Measurements from ENCODE around the gene SLC26A9.
A peak's percentile ranks its signal among the peaks of the same experiment; 100 is the strongest.

SLC26A9 gene

DNA sequence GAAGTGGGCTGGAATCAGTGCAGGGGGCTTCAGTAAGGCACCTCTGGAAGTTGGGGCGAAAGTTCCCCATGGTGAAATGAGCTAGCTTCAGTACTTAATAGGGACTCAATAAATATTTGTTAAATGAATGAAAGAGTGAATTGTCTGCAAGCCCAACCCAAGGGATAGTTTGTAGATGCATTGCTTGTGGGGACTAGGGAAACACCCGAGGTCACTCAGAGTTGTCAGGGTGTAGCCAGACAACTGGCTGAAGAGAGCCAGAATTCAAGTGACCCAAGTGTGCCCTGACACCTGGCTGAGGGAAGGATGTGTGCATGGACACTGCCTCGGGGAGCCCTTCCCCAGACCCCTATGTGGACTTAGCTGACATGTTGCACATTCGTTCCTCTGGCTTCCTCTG, 1.3 kb upstream of the SLC26A9 start:
- Histone ChIP-seq H3K9me3 (ENCODE audit: control insufficient read depth, insufficient read depth, low read length) (no peaks in the 10 kb centered on the region), H3K4me1 (ENCODE audit: control insufficient read depth, insufficient read depth, low read length) (peaks cover 14% of the 10 kb centered on the region), H3K27ac (ENCODE audit: low read depth, low read length) (no peak overlapping the region)

DNA sequence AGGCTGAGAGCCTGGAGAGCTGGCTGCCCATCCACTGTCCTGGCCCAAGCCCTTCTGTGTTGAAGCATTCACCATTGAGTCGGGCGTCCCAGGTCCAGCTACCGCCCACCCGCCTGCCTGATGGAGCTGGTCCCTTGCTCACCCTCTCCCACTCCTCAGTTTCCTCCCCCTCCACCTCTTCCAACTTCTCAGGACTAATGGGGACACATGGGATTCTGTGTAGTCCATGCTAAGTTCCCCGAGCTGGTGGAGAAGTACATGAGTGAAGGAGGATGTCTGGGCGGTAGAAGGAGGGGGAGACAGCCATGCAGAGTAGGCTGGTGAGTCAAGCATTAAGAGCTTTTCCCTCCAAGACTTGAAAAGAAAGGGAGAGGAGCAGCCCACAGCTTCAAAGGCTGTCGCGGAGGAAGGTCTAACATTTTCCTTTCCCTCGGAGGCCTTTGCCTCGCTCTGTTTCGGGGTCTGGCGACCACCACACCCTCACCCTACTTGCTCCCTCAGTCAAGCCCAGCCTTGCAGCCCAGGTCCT, 561 bp downstream of the SLC26A9 start:
- Histone ChIP-seq H3K27me3 (ENCODE audit: control insufficient read depth, insufficient read depth, low read length) (peaks cover 7% of the 10 kb centered on the region; the same call in 1 of the 2 replicates), H3K36me3 (ENCODE audit: control insufficient read depth, insufficient read depth, low read length) (no peaks in the 10 kb centered on the region), H3K9me3 (ENCODE audit: control insufficient read depth, insufficient read depth, low read length) (no peaks in the 10 kb centered on the region), H3K4me3 (ENCODE audit: low read depth, low read length) (no peak overlapping the region), H3K27ac (ENCODE audit: low read depth, low read length) (no peak overlapping the region), H3K4me1 (ENCODE audit: control insufficient read depth, insufficient read depth, low read length) (peaks cover 19% of the 10 kb centered on the region), H3K9ac (ENCODE audit: low read depth, low read length) (no peak overlapping the region)

More for the DNA sequence above, 1.3 kb upstream of the SLC26A9 start:
- Histone ChIP-seq H3K27me3 (ENCODE audit: control insufficient read depth, insufficient read depth, low read length) (no peaks in the 10 kb centered on the region), H3K36me3 (ENCODE audit: control insufficient read depth, insufficient read depth, low read length) (no peaks in the 10 kb centered on the region), H3K4me3 (ENCODE audit: low read depth, low read length) (no peak overlapping the region), H3K9ac (ENCODE audit: low read depth, low read length) (no peak overlapping the region)

DNA sequence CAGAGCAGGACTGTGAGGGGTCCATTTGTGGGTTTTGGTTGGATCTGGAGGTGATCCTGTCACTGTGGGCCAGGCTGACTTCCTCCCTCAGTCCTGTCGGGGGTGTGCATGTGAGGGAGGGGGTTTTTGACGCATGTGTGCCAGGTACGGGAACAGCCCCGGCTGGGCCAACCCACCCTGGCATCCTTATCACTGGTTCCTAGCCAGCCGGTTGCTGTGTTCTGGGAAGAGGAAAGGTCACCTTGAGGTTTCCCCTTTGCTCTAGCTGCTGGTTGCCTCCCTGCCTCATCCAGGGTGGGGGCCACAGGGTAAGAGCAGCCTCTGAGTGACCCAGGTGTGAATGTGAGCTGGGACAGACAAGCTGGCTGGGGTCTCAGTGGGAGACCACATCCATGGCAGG, 2.5 kb downstream of the SLC26A9 start:
- Histone ChIP-seq H3K9me3 (ENCODE audit: control insufficient read depth, insufficient read depth, low read length) (no peaks in the 10 kb centered on the region), H3K4me1 (ENCODE audit: control insufficient read depth, insufficient read depth, low read length) (peaks cover 19% of the 10 kb centered on the region), H3K4me3 (ENCODE audit: low read depth, low read length) (no peak overlapping the region), H3K27me3 (ENCODE audit: control insufficient read depth, insufficient read depth, low read length) (peaks cover 7% of the 10 kb centered on the region; the same call in 1 of the 2 replicates), H3K9ac (ENCODE audit: low read depth, low read length) (no peak overlapping the region), H3K36me3 (ENCODE audit: control insufficient read depth, insufficient read depth, low read length) (no peaks in the 10 kb centered on the region), H3K27ac (ENCODE audit: low read depth, low read length) (no peak overlapping the region)

DNA sequence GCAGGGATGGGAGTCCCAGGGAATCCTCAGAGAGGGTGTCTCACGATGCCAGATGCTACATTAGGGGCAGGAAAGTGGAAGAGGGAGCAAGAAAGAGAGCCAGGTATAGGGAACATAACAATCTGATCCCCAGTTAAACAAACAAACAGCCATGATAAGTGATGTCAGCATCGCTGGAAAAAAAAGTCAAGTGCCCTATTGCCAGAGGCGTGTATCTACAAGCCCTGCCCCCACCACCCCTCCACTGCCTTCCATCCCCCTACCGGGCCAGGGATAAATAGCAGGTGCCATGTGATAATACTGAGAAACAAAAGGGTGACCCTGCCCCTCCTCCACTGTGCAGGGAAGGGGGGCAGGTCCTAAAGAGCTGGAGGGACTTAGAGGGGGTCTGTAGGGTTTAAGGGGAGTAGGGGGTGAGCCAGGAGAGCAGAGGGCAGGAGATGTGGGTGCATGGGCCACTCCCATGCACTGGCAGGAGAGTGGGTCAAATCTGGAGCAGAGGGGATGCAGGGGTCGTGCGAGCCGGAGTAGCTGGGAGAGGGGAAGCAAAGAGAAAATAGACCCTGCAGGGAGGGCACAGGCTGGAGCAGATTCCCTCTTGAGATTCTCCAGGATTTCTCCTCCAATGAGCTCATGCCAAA, 3.4 kb downstream of the SLC26A9 start:
- Histone ChIP-seq H3K27me3 (ENCODE audit: control insufficient read depth, insufficient read depth, low read length) (peaks cover 7% of the 10 kb centered on the region; the same call in 1 of the 2 replicates), H3K27ac (ENCODE audit: low read depth, low read length) (no peak overlapping the region), H3K9me3 (ENCODE audit: control insufficient read depth, insufficient read depth, low read length) (no peaks in the 10 kb centered on the region), H3K9ac (ENCODE audit: low read depth, low read length) (no peak overlapping the region), H3K36me3 (ENCODE audit: control insufficient read depth, insufficient read depth, low read length) (no peaks in the 10 kb centered on the region), H3K4me3 (ENCODE audit: low read depth, low read length) (no peak overlapping the region), H3K4me1 (ENCODE audit: control insufficient read depth, insufficient read depth, low read length) (peaks cover 19% of the 10 kb centered on the region)

DNA sequence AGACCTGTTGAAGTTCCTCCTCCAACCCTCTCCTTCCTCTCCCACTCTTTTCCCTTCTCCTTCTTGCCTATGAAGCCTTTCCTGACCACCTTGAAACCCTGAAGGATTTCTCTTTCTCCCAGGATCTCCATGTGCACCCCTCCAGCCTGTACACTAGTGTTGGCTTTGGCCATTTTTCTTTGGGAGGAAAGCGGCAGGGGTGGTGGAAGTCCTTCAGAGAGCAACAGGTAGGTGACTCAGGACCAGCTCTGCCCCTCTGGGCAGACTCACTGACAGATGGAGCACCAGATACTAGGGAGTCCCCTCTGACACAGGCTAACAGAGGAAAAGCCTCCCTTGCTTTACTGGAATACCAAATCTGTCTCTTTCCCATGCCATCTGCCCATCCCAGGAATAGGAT, 4.6 kb downstream of the SLC26A9 start:
- no peak overlapping the region for H3K9ac ChIP-seq (ENCODE audit: low read depth, low read length)
- H3K4me1 ChIP-seq (ENCODE audit: control insufficient read depth, insufficient read depth, low read length), result peaks cover 23% of the 10 kb centered on the region
- H3K27ac ChIP-seq (ENCODE audit: low read depth, low read length), result no peak overlapping the region
- H3K36me3 ChIP-seq (ENCODE audit: control insufficient read depth, insufficient read depth, low read length), result no peaks in the 10 kb centered on the region
- no peaks in the 10 kb centered on the region for H3K9me3 ChIP-seq (ENCODE audit: control insufficient read depth, insufficient read depth, low read length)
- H3K27me3 ChIP-seq (ENCODE audit: control insufficient read depth, insufficient read depth, low read length), result peaks cover 7% of the 10 kb centered on the region; the same call in 1 of the 2 replicates
- no peak overlapping the region for H3K4me3 ChIP-seq (ENCODE audit: low read depth, low read length)

DNA sequence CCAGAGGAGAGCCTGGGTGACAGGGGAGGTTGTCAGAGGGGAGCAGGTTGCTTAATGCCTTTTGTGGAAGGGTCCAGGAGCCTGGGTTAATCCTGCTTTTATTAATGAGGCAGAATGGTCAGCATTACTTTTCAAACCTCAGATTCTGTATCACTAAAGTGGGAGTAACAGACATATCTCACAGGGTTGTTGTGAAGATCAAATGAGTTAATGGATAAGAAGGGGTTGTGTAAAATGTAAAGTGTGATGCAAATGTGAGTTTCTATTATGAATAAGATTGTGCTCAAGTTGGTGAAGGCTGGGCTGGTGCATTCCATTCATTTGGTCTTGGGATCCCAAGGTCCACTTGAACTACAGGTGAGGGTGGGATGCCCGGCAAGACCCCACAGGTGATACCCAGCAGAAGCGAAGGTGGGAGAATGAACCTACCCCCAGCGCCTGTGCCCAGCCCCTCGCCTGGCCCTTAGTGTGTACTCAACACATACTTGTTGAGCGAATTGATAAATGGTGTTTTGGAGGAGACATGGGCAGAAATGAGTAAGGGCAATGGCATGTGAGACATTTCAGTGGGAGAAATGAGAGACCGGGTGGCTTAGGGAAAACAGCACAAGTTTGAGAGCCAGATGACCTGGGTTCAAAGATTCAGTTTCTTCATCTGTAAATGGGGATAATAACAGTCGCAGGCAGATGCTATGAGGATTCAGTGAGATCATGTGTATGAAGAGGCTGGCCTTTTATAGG, 6.2 kb downstream of the SLC26A9 start:
- Histone ChIP-seq H3K9me3 (ENCODE audit: control insufficient read depth, insufficient read depth, low read length) (no peaks in the 10 kb centered on the region), H3K4me3 (ENCODE audit: low read depth, low read length) (no peak overlapping the region), H3K27ac (ENCODE audit: low read depth, low read length) (no peak overlapping the region), H3K36me3 (ENCODE audit: control insufficient read depth, insufficient read depth, low read length) (no peaks in the 10 kb centered on the region), H3K27me3 (ENCODE audit: control insufficient read depth, insufficient read depth, low read length) (peaks cover 7% of the 10 kb centered on the region; the same call in 1 of the 2 replicates), H3K9ac (ENCODE audit: low read depth, low read length) (no peak overlapping the region), H3K4me1 (ENCODE audit: control insufficient read depth, insufficient read depth, low read length) (peaks cover 28% of the 10 kb centered on the region)

DNA sequence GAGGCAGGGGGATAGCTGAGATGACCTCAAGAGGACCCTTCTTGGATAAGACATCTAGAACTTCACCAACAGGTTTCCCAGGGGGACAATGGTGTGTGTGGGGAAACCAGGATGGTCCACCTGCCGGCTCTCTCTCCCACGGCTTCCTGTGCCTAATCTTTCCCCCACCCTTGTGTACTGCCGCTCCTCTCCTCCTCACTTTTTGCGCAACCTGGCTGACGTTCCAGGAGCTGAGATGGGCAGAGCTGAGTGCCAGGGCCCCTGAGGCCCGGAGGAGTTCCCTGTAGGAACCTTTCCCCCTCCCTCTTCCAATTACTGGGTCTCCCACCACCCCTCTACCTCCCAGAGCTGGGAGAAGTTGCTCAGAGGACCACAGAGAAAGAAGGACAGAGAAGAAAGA, 6.9 kb downstream of the SLC26A9 start:
- Histone ChIP-seq H3K27ac (ENCODE audit: low read depth, low read length) (no peak overlapping the region), H3K9ac (ENCODE audit: low read depth, low read length) (no peak overlapping the region), H3K27me3 (ENCODE audit: control insufficient read depth, insufficient read depth, low read length) (peaks cover 7% of the 10 kb centered on the region; the same call in 1 of the 2 replicates), H3K36me3 (ENCODE audit: control insufficient read depth, insufficient read depth, low read length) (no peaks in the 10 kb centered on the region), H3K9me3 (ENCODE audit: control insufficient read depth, insufficient read depth, low read length) (no peaks in the 10 kb centered on the region), H3K4me3 (ENCODE audit: low read depth, low read length) (no peak overlapping the region), H3K4me1 (ENCODE audit: control insufficient read depth, insufficient read depth, low read length) (peaks cover 28% of the 10 kb centered on the region)

DNA sequence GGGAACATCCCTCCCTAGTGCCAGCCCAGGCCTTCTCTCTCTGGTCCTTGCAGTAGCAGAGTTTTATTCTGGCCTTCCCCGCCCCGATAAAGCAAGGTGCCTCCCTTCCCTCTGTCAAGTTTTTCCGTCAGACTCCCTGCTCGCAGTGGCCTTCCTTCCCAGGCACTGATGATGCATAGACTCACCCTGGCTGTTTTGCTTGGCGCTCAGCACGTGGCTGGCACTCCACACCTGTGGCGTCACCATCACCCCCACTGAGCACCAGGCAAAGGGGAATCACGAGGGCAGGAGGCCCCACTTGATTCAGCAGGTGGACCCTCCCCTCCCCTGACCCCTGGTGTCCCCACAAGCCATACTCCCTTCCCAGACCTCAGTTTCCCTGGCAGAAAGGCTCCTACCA, 7.4 kb downstream of the SLC26A9 start:
- H3K36me3 ChIP-seq (ENCODE audit: control insufficient read depth, insufficient read depth, low read length), result no peaks in the 10 kb centered on the region
- H3K27me3 ChIP-seq (ENCODE audit: control insufficient read depth, insufficient read depth, low read length), result peaks cover 7% of the 10 kb centered on the region; the same call in 1 of the 2 replicates
- no peak overlapping the region for H3K9ac ChIP-seq (ENCODE audit: low read depth, low read length)
- H3K27ac ChIP-seq (ENCODE audit: low read depth, low read length), result no peak overlapping the region
- H3K9me3 ChIP-seq (ENCODE audit: control insufficient read depth, insufficient read depth, low read length), result no peaks in the 10 kb centered on the region
- H3K4me1 ChIP-seq (ENCODE audit: control insufficient read depth, insufficient read depth, low read length), result peaks cover 27% of the 10 kb centered on the region
- no peak overlapping the region for H3K4me3 ChIP-seq (ENCODE audit: low read depth, low read length)

DNA sequence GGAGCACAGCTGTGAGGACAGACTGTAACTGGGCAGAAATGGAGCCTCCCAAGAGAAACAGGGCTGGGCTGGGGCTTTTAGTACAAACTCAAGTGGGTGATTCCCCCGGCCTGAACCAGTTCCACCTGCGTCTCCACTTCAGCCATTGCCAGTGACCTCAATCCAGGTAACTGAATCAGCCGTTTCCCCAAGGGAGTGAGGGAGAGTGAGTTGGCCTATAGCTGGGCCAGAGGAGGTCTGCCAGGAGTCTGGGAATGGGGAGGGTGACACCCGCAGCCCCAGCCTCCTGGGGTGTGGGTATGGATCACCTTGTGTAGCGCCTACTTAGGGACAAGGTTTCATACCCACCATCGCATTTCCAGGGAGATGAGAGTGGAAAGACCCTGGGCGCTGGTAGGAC, 8.5 kb downstream of the SLC26A9 start:
- Histone ChIP-seq H3K36me3 (ENCODE audit: control insufficient read depth, insufficient read depth, low read length) (no peaks in the 10 kb centered on the region), H3K4me3 (ENCODE audit: low read depth, low read length) (no peak overlapping the region), H3K4me1 (ENCODE audit: control insufficient read depth, insufficient read depth, low read length) (peaks cover 16% of the 10 kb centered on the region), H3K9ac (ENCODE audit: low read depth, low read length) (no peak overlapping the region), H3K9me3 (ENCODE audit: control insufficient read depth, insufficient read depth, low read length) (no peaks in the 10 kb centered on the region), H3K27ac (ENCODE audit: low read depth, low read length) (no peak overlapping the region), H3K27me3 (ENCODE audit: control insufficient read depth, insufficient read depth, low read length) (peaks cover 7% of the 10 kb centered on the region; the same call in 1 of the 2 replicates)

DNA sequence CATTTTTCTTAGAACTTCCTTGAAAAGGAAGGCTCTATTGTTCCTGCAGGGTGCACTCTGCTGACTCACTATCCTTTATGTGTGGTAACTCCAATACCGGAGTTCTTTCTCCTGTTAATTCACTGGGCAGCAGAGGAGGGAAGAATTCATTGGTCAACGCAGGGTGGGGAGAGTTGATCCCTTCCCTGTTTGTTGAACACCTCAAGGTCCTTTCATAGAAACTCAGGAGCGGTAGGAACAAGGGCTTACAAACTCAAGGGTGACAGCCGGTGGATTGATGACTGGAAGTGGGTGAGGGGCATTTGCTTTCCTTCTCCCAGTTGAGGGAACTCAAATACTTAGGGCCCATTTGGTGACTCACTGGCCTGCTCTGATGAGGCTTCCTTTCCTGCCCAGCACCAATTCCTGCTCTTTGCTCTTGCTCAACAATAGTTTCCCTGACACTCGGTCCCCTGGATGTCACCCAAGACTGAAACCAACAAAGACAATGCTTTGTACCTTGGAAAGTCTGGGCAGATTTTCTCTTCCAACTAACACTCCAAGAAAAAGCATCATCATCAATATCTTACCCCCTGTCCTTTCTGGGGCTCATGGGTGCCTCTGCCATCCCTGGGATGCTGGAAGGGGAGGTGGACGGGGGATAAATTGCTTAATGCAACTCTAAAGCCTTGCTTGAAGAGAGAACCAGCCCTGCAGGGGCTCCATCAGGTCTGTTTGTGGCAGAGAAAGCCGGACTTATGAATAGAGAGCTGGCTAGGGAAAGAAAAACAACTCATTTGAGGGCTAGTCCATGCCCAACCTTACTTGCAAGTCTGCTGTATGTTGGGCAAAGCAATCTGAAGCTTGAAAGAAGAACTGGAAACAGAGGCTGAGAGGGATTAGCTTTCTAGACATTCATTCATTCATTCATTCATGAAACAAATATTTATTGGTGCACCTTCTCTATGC, 9.3 kb downstream of the SLC26A9 start:
- Histone ChIP-seq H3K4me3 (ENCODE audit: low read depth, low read length) (no peak overlapping the region), H3K36me3 (ENCODE audit: control insufficient read depth, insufficient read depth, low read length) (no peaks in the 10 kb centered on the region), H3K9me3 (ENCODE audit: control insufficient read depth, insufficient read depth, low read length) (no peaks in the 10 kb centered on the region), H3K27me3 (ENCODE audit: control insufficient read depth, insufficient read depth, low read length) (peaks cover 7% of the 10 kb centered on the region; the same call in 1 of the 2 replicates), H3K9ac (ENCODE audit: low read depth, low read length) (no peak overlapping the region), H3K27ac (ENCODE audit: low read depth, low read length) (peak overlapping the region; percentile 47), H3K4me1 (ENCODE audit: control insufficient read depth, insufficient read depth, low read length) (peaks cover 9% of the 10 kb centered on the region)
